HepG2 (cell line): ENCODE results near the gene PIM1. TPM values are rescaled to one million over a fixed set of nuclear protein-coding genes. Genes with fewer than 3 reads are reported as not detected.

Experiments used
- ATRX ChIP-seq: sonication (generic); formaldehyde crosslinking; IDR thresholded peaks from 2 replicates; pipeline ENCODE4 v1.4.0; 2020; ENCODE audit warnings: missing genetic modification reagents, borderline replicate concordance
- GATAD1 ChIP-seq: IDR thresholded peaks from 2 replicates; pipeline ENCODE4 v1.6.1; 2016; ENCODE audit warnings: missing genetic modification reagents, missing compliant biosample characterization
- HNF4A ChIP-seq: sonication (generic); formaldehyde crosslinking; IDR thresholded peaks from 2 replicates; pipeline ENCODE4 v1.4.0; 2020; ENCODE audit warnings: missing genetic modification reagents
- KDM6A ChIP-seq: IDR thresholded peaks from 2 replicates; pipeline ENCODE4 v1.6.1; 2016; ENCODE audit warnings: low read depth
- PHF21A ChIP-seq: sonication (generic); formaldehyde crosslinking; IDR thresholded peaks from 2 replicates; pipeline ENCODE4 v1.5.0; 2020; ENCODE audit warnings: mild to moderate bottlenecking, missing genetic modification reagents
- PHF5A ChIP-seq: IDR thresholded peaks from one replicate; pipeline ENCODE4 v1.6.1; 2018; ENCODE audit warnings: low read depth, missing genetic modification reagents; ENCODE audit not compliant: unreplicated experiment
- PLRG1 ChIP-seq: fragments of 450-650 bp; conservative IDR thresholded peaks from 2 replicates; pipeline ENCODE4 v1.6.1; 2016
- SPEN ChIP-seq: sonication (generic); formaldehyde crosslinking; IDR thresholded peaks from 2 replicates; pipeline ENCODE4 v1.5.1; 2020; ENCODE audit warnings: low read depth, mild to moderate bottlenecking, missing genetic modification reagents
- ZMYM2 ChIP-seq: sonication (generic); formaldehyde crosslinking; IDR thresholded peaks from 2 replicates; pipeline ENCODE4 v1.8.0; 2022; ENCODE audit warnings: mild to moderate bottlenecking, missing genetic modification reagents
- ZNF530 ChIP-seq: sonication (generic); formaldehyde crosslinking; IDR thresholded peaks from 2 replicates; pipeline ENCODE4 v1.5.0; 2020; ENCODE audit warnings: low read depth, mild to moderate bottlenecking, missing genetic modification reagents
- ZSCAN25 ChIP-seq: sonication (generic); formaldehyde crosslinking; IDR thresholded peaks from 2 replicates; pipeline ENCODE4 v1.8.0; 2022; ENCODE audit warnings: mild to moderate bottlenecking, missing genetic modification reagents
- polyA plus RNA-seq, 8 experiments: library from polyadenylated mRNA; depleted of rRNA in 3 of 8; stranded (reverse) in 7 of 8; unstranded in 1 of 8; fragments of >200 nt; fragmentation: Illumina TruSeq in 4 of 8; extraction: Trizol in 4 of 8; gene quantifications; 2 replicates each; pipeline versions ENCODE4 v1.2.1 to v1.2.3, GENCODE V29; 2011 to 2016; ENCODE audit warnings: low read depth in 4 of 8, missing spikeins in 1 of 8, mixed read lengths in 1 of 8; ENCODE audit not compliant: insufficient read depth in 1 of 8
- total RNA-seq, 5 experiments: library from RNA; depleted of rRNA; stranded (reverse); fragments of >200 nt; fragmentation: Illumina TruSeq; extraction: Trizol; gene quantifications; 2 replicates each; pipeline ENCODE4 v1.2.3, GENCODE V29; 2016; ENCODE audit warnings: low read depth in 1 of 5
- TF ChIP-seq, protein P1 (sequence below): sonication (generic); formaldehyde crosslinking; IDR thresholded peaks from 2 replicates; pipeline ENCODE4 v1.8.1; 2023; ENCODE audit warnings: mild to moderate bottlenecking, inconsistent platforms, moderate library complexity, missing genetic modification reagents, borderline replicate concordance
- TF ChIP-seq, protein P2 (sequence below), 2 experiments: sonication (generic) in 1 of 2; formaldehyde crosslinking in 1 of 2; IDR thresholded peaks; 2 replicates each; pipeline versions ENCODE4 v1.5.1 to v1.6.1; 2011 to 2020; ENCODE audit warnings: borderline replicate concordance in 1 of 2, low read depth in 1 of 2, low read length in 1 of 2, mild to moderate bottlenecking in 1 of 2, missing genetic modification reagents in 1 of 2, moderate library complexity in 1 of 2
- TF ChIP-seq, protein P3 (sequence below): sonication (generic); formaldehyde crosslinking; IDR thresholded peaks from 2 replicates; pipeline ENCODE4 v1.5.0; 2020; ENCODE audit warnings: mild to moderate bottlenecking, missing genetic modification reagents, borderline replicate concordance
- TF ChIP-seq, protein P4 (sequence below): fragments of 450-650 bp; IDR thresholded peaks from 2 replicates; pipeline ENCODE4 v1.6.1; 2016
- TF ChIP-seq, protein P5 (sequence below): sonication (generic); formaldehyde crosslinking; IDR thresholded peaks from 2 replicates; pipeline ENCODE4 v1.9.0; 2021; ENCODE audit warnings: mild to moderate bottlenecking, missing genetic modification reagents

Gene PIM1
- total and polyA plus RNA-seq, 2 of the 13 experiments (the other 11 are each of a cell fraction or from before 2014, with no cell fraction given): 29.4 to 117 TPM

DNA sequence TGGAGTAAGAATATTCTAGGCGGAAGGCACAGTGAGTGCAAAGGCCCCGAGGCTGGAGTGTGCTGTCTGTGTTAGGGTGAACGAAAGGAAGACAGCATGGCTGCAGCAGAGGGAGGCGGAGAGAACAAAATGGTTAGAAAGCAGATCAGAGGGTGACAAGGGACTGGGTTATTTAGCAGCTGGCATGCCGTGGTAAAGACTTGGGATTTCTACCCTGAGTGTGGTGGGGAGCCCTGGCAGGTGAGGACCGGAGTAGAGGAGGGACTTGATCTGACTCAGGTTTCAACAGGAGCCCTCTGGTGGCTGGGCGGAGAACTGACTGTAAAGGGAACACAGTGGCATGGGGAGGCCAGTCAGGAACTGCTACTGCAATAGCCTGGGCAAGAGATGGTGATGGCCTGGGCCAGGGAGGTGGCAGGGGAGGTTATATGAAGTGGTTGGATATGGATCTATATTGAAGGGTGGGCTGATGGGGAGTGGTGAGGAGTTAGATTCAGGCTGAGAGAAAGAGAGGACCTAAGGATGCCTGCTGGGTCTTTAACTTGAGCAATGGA is 38.0 kb downstream of the PIM1 start (continued):
- TF ChIP-seq, protein P1, sequence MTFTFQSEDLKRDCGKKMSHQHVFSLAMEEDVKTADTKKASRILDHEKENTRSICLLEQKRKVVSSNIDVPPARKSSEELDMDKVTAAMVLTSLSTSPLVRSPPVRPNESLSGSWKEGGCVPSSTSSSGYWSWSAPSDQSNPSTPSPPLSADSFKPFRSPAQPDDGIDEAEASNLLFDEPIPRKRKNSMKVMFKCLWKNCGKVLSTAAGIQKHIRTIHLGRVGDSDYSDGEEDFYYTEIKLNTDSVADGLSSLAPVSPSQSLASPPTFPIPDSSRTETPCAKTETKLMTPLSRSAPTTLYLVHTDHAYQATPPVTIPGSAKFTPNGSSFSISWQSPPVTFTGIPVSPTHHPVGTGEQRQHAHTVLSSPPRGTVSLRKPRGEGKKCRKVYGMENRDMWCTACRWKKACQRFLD (CRISPR knock-in tag): no peak
- TF ChIP-seq GATAD1 (no peak; the same call in 1 of the 2 replicates), ATRX (CRISPR knock-in tag) (no peak), HNF4A (no peak), PLRG1 (no peak), ZSCAN25 (CRISPR knock-in tag) (no peak), PHF5A (no peak), ZNF530 (CRISPR knock-in tag) (no peak), SPEN (CRISPR knock-in tag) (0 out of 2 replicates have a peak, but pooled peaks have one; percentile 25), KDM6A (CRISPR knock-in tag) (no peak), ZMYM2 (CRISPR knock-in tag) (0 out of 2 replicates have a peak, but pooled peaks have one; percentile 30), PHF21A (CRISPR knock-in tag) (no peak)
- TF ChIP-seq, protein P2, sequence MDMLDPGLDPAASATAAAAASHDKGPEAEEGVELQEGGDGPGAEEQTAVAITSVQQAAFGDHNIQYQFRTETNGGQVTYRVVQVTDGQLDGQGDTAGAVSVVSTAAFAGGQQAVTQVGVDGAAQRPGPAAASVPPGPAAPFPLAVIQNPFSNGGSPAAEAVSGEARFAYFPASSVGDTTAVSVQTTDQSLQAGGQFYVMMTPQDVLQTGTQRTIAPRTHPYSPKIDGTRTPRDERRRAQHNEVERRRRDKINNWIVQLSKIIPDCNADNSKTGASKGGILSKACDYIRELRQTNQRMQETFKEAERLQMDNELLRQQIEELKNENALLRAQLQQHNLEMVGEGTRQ (IDR thresholded peaks at IDR 0.05; ENCODE audit: low read depth, low read length): no peak
- TF ChIP-seq, protein P2 (CRISPR knock-in tag; IDR thresholded peaks at IDR 0.05; ENCODE audit: borderline replicate concordance): no peak
- TF ChIP-seq, protein P3, sequence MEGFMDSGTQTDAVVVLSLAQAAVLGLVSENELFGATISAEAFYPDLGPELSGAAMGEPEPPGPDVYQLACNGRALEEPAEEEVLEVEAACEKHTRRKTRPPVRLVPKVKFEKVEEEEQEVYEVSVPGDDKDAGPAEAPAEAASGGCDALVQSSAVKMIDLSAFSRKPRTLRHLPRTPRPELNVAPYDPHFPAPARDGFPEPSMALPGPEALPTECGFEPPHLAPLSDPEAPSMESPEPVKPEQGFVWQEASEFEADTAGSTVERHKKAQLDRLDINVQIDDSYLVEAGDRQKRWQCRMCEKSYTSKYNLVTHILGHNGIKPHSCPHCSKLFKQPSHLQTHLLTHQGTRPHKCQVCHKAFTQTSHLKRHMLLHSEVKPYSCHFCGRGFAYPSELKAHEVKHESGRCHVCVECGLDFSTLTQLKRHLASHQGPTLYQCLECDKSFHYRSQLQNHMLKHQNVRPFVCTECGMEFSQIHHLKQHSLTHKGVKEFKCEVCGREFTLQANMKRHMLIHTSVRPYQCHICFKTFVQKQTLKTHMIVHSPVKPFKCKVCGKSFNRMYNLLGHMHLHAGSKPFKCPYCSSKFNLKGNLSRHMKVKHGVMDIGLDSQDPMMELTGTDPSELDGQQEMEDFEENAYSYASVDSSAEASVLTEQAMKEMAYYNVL: no peak
- TF ChIP-seq, protein P4, sequence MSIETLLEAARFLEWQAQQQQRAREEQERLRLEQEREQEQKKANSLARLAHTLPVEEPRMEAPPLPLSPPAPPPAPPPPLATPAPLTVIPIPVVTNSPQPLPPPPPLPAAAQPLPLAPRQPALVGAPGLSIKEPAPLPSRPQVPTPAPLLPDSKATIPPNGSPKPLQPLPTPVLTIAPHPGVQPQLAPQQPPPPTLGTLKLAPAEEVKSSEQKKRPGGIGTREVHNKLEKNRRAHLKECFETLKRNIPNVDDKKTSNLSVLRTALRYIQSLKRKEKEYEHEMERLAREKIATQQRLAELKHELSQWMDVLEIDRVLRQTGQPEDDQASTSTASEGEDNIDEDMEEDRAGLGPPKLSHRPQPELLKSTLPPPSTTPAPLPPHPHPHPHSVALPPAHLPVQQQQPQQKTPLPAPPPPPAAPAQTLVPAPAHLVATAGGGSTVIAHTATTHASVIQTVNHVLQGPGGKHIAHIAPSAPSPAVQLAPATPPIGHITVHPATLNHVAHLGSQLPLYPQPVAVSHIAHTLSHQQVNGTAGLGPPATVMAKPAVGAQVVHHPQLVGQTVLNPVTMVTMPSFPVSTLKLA: no peak
- TF ChIP-seq, protein P5, sequence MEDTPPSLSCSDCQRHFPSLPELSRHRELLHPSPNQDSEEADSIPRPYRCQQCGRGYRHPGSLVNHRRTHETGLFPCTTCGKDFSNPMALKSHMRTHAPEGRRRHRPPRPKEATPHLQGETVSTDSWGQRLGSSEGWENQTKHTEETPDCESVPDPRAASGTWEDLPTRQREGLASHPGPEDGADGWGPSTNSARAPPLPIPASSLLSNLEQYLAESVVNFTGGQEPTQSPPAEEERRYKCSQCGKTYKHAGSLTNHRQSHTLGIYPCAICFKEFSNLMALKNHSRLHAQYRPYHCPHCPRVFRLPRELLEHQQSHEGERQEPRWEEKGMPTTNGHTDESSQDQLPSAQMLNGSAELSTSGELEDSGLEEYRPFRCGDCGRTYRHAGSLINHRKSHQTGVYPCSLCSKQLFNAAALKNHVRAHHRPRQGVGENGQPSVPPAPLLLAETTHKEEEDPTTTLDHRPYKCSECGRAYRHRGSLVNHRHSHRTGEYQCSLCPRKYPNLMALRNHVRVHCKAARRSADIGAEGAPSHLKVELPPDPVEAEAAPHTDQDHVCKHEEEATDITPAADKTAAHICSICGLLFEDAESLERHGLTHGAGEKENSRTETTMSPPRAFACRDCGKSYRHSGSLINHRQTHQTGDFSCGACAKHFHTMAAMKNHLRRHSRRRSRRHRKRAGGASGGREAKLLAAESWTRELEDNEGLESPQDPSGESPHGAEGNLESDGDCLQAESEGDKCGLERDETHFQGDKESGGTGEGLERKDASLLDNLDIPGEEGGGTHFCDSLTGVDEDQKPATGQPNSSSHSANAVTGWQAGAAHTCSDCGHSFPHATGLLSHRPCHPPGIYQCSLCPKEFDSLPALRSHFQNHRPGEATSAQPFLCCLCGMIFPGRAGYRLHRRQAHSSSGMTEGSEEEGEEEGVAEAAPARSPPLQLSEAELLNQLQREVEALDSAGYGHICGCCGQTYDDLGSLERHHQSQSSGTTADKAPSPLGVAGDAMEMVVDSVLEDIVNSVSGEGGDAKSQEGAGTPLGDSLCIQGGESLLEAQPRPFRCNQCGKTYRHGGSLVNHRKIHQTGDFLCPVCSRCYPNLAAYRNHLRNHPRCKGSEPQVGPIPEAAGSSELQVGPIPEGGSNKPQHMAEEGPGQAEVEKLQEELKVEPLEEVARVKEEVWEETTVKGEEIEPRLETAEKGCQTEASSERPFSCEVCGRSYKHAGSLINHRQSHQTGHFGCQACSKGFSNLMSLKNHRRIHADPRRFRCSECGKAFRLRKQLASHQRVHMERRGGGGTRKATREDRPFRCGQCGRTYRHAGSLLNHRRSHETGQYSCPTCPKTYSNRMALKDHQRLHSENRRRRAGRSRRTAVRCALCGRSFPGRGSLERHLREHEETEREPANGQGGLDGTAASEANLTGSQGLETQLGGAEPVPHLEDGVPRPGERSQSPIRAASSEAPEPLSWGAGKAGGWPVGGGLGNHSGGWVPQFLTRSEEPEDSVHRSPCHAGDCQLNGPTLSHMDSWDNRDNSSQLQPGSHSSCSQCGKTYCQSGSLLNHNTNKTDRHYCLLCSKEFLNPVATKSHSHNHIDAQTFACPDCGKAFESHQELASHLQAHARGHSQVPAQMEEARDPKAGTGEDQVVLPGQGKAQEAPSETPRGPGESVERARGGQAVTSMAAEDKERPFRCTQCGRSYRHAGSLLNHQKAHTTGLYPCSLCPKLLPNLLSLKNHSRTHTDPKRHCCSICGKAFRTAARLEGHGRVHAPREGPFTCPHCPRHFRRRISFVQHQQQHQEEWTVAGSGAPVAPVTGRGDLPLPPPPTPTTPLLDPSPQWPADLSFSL (CRISPR knock-in tag): no peak
